Measurements from ENCODE around the gene CCL7. TPM values are rescaled to one million over a fixed set of nuclear protein-coding genes. Genes with fewer than 3 reads are reported as not detected.

Gene CCL7
- total RNA-seq (not detected), polyA plus RNA-seq (not detected)

DNA sequence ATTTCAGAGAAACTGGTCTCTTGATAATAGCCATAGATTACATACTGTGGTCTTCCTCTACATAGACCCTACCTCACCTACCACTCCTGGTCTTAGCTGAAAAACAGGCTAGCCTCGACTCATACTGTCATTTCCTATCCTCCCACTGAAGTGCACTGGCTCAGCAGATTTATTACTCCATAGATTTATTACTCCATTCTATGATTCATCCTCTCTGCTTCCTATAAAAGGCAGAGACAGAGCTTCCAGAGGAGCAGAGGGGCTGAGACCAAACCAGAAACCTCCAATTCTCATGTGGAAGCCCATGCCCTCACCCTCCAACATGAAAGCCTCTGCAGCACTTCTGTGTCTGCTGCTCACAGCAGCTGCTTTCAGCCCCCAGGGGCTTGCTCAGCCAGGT lies at the start of gene CCL7:
TSS of gene CCL7 (plus strand) at position 253 of the 400 bp plus-strand sequence. CDS start at position 323, 70 bp downstream.
- DNase-seq (no peak), ATAC-seq (no peak), FAIRE-seq (no peak)
- Histone ChIP-seq H3K9me3 (no peaks in the 10 kb centered on the region), H3K36me3 (no peaks in the 10 kb centered on the region), H3K4me1 (no peaks in the 10 kb centered on the region), H3K27ac (no peak within 1 kb of the TSS), H3K27me3 (no peaks in the 10 kb centered on the region), H3K4me3 (no peak within 1 kb of the TSS)
- intact Hi-C loops (cut with DNase I), result no loop called here
- TF ChIP-seq, protein P1, sequence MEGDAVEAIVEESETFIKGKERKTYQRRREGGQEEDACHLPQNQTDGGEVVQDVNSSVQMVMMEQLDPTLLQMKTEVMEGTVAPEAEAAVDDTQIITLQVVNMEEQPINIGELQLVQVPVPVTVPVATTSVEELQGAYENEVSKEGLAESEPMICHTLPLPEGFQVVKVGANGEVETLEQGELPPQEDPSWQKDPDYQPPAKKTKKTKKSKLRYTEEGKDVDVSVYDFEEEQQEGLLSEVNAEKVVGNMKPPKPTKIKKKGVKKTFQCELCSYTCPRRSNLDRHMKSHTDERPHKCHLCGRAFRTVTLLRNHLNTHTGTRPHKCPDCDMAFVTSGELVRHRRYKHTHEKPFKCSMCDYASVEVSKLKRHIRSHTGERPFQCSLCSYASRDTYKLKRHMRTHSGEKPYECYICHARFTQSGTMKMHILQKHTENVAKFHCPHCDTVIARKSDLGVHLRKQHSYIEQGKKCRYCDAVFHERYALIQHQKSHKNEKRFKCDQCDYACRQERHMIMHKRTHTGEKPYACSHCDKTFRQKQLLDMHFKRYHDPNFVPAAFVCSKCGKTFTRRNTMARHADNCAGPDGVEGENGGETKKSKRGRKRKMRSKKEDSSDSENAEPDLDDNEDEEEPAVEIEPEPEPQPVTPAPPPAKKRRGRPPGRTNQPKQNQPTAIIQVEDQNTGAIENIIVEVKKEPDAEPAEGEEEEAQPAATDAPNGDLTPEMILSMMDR (IDR thresholded peaks at IDR 0.05), result no peak
- 26 to 50% methylated on average over 1 of the region's 1 CpG for WGBS, 2 donors

DNA sequence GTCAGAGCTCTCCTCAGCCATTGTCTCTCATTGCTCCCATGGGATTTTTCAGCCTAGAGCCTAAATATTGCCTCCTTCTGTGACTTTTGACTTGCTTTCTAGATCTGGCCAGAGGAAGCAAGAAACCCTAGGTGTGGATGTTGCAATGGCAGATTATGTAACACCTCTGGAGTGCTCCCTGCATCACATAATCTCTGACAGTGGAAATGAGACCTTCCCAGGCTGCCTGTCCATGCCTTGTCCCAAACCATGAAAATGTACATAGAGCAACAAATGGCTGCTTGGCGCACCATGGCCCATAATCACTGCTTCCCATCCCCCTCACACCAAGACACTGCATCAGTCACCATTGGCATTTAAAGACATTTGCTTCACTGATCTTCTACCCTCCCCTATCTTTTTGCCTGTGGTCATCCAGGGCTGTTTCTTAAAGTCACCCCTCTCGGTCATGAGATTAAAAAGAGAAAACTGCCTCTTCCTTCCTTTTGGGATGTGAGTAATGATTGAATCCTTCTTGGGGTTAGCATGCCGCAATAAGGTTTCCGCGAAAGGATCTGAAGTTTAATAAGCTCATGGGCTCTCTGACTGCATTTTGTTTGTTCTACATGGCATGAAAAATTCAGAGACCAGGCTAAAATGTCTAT lies 49.1 kb upstream of the CCL7 start:
- Histone ChIP-seq H3K27me3 (no peaks in the 10 kb centered on the region), H3K4me3 (no peak overlapping the region), H3K36me3 (no peaks in the 10 kb centered on the region), H3K27ac (no peak overlapping the region), H3K9me3 (no peaks in the 10 kb centered on the region), H3K4me1 (no peaks in the 10 kb centered on the region)
- 82% methylated on average over 5 of the region's 5 CpGs for WGBS, 2 donors
- intact Hi-C loops (cut with DNase I), result no loop called here
- ATAC-seq (peak in 1 of 4 donors; percentile 23), FAIRE-seq (no peak), DNase-seq (no peak)
- TF ChIP-seq, protein P1 (IDR thresholded peaks at IDR 0.05), result no peak

DNA sequence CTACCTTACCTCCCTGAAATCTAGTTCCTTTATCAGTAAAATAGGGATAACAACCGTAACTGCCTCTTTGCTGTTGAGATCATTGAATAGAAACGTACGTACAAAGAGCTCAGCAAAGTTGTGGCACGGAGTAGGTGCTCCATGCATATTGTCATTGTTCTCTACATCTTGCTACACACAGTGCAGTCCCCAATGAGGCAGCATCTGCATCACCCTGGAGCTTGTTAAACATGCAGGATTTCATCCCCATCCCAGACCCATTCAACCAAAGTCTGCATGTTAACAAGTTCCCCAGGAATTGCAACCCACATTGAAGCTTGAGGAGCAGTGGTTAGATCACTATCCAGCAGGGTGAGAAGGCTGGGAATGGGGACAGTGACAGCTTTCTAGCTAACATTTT lies 48.6 kb upstream of the CCL7 start:
- H3K27me3 ChIP-seq, result no peaks in the 10 kb centered on the region
- H3K27ac ChIP-seq, result no peak overlapping the region
- H3K4me1 ChIP-seq, result no peaks in the 10 kb centered on the region
- WGBS, 2 donors, result 69 to 71% methylated on average over 4 of the region's 4 CpGs
- ATAC-seq (no peak), DNase-seq (no peak), FAIRE-seq (no peak)
- TF ChIP-seq, protein P1 (IDR thresholded peaks at IDR 0.05), result no peak
- no peak overlapping the region for H3K4me3 ChIP-seq
- H3K36me3 ChIP-seq, result no peaks in the 10 kb centered on the region
- intact Hi-C loops (cut with DNase I), result no loop called here
- H3K9me3 ChIP-seq, result no peaks in the 10 kb centered on the region

DNA sequence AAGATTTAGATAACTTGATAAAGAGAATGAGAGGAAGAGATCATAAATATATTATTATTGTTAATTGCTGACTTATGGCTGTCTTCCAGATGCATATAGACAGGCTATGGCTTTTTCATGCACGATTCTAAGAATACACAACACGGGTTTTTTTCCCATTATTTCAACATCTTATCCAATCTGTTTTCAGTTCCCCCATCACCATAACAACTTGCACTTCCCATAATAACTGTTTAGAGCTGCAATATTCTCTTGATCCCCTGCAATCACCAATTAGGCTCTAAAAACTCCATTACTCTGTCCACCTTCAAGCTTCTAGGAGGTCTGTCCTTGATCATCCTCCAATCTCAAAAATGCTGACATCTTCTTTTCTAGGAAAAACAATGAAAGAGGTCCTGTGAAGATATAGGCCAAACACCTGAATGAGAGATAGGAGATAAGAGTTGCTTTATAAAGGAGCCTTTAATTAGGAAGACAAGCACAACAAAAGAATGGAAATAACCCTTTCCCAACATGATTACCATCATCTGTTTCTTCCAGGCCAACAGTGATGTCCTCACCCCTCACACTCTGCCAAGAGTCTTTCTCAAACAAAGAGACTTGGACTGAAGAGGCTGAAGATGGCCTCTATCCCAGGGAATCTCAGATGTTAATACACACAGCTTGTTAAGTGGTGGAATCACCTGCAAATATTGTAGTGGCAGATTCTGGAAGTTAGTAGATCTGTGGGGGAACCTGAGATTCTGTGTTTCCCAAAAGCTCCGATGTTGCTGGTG lies 47.1 kb upstream of the CCL7 start:
- H3K4me3 ChIP-seq, result no peak overlapping the region
- DNase-seq (no peak), ATAC-seq (no peak), FAIRE-seq (no peak)
- H3K9me3 ChIP-seq, result no peaks in the 10 kb centered on the region
- TF ChIP-seq, protein P1 (IDR thresholded peaks at IDR 0.05), result no peak
- H3K36me3 ChIP-seq, result no peaks in the 10 kb centered on the region
- H3K27ac ChIP-seq, result no peak overlapping the region
- H3K4me1 ChIP-seq, result no peaks in the 10 kb centered on the region
- no peaks in the 10 kb centered on the region for H3K27me3 ChIP-seq
- intact Hi-C loops (cut with DNase I), result no loop called here
- WGBS, 2 donors, result 59 to 79% methylated on average over 3 of the region's 3 CpGs

DNA sequence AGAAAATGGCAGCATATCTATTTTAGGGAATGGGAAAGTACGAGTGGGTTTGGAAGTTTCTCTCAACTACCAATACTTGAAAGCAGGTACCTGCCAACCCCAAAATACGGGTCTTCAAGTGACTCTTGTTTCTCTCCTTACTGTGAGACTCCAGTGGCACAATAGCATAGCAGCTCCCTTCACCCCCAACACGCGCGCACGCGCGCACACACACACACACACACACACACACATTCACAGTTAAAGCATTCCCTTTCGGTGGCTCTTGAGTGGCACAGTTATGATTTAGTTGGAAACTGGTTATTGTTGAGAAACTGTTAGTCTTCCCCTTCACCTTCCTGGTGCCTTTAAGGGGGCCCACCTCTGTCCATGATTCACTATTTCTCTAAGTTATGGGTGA lies 45.0 kb upstream of the CCL7 start:
- H3K9me3 ChIP-seq, result no peaks in the 10 kb centered on the region
- TF ChIP-seq, protein P1 (IDR thresholded peaks at IDR 0.05), result no peak
- intact Hi-C loops (cut with DNase I), result no loop called here
- FAIRE-seq, result no peak
- ATAC-seq, result no peak
- no peaks in the 10 kb centered on the region for H3K27me3 ChIP-seq
- H3K4me1 ChIP-seq, result no peaks in the 10 kb centered on the region
- no peaks in the 10 kb centered on the region for H3K36me3 ChIP-seq
- no peak for DNase-seq
- 64 to 68% methylated on average over 9 of the region's 9 CpGs for WGBS, 2 donors
- no peak overlapping the region for H3K27ac ChIP-seq
- H3K4me3 ChIP-seq, result no peak overlapping the region

Data from pancreas (tissue), 10 donors.